Endothelial cell (in vitro differentiated cells): Measurements from ENCODE around the gene EFCAB13. TPM values are rescaled to one million over a fixed set of nuclear protein-coding genes. Genes with fewer than 3 reads are reported as not detected.

Experiments used
- DNase-seq: peaks from one replicate; pipeline ENCODE4 v3.0.0; 2021; ENCODE audit warnings: low spot score
- H3K27ac Mint-ChIP-seq: one replicate; pipeline ENCODE4 v1.8.0; 2021; ENCODE audit warnings: mixed read lengths, inconsistent platforms; ENCODE audit not compliant: unreplicated experiment
- H3K27me3 Mint-ChIP-seq: one replicate; pipeline ENCODE4 v1.8.0; 2021; ENCODE audit warnings: mild to moderate bottlenecking, moderate library complexity, mixed read lengths, inconsistent platforms; ENCODE audit not compliant: unreplicated experiment
- H3K36me3 Mint-ChIP-seq: one replicate; pipeline ENCODE4 v1.8.0; 2021; ENCODE audit warnings: mild to moderate bottlenecking, low read depth, mixed read lengths, inconsistent platforms; ENCODE audit not compliant: unreplicated experiment
- H3K4me1 Mint-ChIP-seq: one replicate; pipeline ENCODE4 v1.8.0; 2021; ENCODE audit warnings: mild to moderate bottlenecking, mixed read lengths, inconsistent platforms; ENCODE audit not compliant: unreplicated experiment
- H3K4me3 Mint-ChIP-seq: one replicate; pipeline ENCODE4 v1.8.0; 2021; ENCODE audit warnings: mild to moderate bottlenecking, mixed read lengths, inconsistent platforms; ENCODE audit not compliant: unreplicated experiment
- H3K9me3 Mint-ChIP-seq: one replicate; pipeline ENCODE4 v1.8.0; 2021; ENCODE audit warnings: mixed read lengths, inconsistent platforms; ENCODE audit not compliant: unreplicated experiment
- total RNA-seq: library from RNA; stranded (reverse); fragmentation: NEBNext Ultra II Directional; extraction: Animal tissue kit (Norgen Biotek cat#: 25700); gene quantifications from one replicate; pipeline ENCODE4 v1.2.1, GENCODE V29; 2021; ENCODE audit not compliant: unreplicated experiment
- TF ChIP-seq, protein P1 (sequence below): fragments of 200-600 bp; sonication (generic); IDR thresholded peaks from one replicate; pipeline ENCODE4 v1.5.0; 2021; ENCODE audit warnings: antibody characterized with exemption; ENCODE audit not compliant: unreplicated experiment

Gene EFCAB13
- total RNA-seq, 1 donor from 2014 or later: 4.6 TPM

DNA sequence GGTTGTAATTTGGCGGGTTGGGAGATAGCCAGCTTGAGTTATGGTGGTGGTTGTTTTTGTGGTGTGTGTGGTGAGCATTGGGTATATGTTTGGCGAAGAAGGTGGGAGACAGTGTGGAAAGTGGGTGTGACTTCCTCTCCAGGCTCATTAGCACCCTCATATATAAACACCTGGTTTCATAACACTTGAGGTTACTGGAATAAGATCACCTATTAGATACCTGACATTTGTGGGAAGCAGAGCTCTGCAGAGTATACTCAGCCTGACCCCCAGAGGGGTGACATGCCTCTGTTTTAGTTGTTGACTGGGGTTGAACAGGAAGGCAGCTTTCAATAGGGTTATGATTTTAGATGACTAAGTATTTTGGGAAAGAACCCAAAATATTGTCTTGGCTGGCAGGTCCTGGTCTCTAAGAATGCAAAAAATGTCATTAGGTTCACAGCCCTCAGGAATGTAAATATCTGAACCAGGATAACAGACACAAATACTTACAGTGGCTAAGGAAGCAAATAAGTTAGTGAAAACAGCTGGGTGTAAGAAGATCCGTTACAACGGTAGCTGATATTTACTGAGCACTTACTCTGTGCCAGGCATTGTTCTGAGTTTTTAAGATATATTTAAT lies 18.3 kb upstream of the EFCAB13 start:
- DNase-seq: no peak
- Mint-ChIP-seq H3K36me3 (no peaks in the 10 kb centered on the region), H3K9me3 (no peaks in the 10 kb centered on the region), H3K4me1 (peaks cover 3% of the 10 kb centered on the region), H3K27ac (no peak overlapping the region), H3K27me3 (no peaks in the 10 kb centered on the region), H3K4me3 (no peak overlapping the region)
- TF ChIP-seq, protein P1, sequence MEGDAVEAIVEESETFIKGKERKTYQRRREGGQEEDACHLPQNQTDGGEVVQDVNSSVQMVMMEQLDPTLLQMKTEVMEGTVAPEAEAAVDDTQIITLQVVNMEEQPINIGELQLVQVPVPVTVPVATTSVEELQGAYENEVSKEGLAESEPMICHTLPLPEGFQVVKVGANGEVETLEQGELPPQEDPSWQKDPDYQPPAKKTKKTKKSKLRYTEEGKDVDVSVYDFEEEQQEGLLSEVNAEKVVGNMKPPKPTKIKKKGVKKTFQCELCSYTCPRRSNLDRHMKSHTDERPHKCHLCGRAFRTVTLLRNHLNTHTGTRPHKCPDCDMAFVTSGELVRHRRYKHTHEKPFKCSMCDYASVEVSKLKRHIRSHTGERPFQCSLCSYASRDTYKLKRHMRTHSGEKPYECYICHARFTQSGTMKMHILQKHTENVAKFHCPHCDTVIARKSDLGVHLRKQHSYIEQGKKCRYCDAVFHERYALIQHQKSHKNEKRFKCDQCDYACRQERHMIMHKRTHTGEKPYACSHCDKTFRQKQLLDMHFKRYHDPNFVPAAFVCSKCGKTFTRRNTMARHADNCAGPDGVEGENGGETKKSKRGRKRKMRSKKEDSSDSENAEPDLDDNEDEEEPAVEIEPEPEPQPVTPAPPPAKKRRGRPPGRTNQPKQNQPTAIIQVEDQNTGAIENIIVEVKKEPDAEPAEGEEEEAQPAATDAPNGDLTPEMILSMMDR: no peak

DNA sequence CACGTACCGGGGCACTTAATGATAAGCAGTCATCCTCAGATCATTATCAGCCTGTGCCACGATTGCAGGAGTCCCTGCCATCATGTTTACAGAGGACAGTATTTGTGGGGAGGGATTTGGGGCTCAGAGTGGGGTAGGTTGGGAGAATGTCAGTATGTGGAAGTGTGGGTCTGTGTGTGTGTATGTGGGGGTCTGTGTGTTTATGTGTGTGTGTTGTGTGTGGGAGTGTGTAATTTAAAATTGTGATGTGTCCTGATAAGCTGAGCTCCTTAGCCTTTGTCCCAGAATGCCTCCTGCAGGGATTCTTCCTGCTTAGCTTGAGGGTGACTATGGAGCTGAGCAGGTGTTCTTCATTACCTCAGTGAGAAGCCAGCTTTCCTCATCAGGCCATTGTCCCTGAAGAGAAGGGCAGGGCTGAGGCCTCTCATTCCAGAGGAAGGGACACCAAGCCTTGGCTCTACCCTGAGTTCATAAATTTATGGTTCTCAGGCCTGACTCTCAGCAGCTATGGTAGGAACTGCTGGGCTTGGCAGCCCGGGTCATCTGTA lies 13.5 kb upstream of the EFCAB13 start:
- Mint-ChIP-seq H3K27me3 (no peaks in the 10 kb centered on the region), H3K36me3 (no peaks in the 10 kb centered on the region)

DNA sequence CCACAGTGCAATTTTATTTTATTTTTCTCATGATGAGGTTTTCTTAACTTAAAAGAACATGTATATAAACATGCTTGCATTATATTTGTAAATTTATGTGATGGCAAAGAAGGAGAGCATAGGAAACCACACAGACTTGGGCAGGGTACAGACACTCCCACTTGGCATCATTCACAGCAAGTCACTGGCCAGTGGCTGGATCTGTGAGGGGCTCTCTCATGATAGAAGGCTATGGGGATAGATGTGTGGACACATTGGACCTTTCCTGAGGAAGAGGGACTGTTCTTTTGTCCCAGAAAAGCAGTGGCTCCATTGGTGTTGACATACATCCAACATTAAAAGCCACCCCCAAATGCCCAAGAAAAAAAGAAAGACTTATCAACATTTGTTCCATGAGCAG lies 12.3 kb upstream of the EFCAB13 start:
- no peak for DNase-seq
- no peaks in the 10 kb centered on the region for H3K9me3 Mint-ChIP-seq
- H3K27me3 Mint-ChIP-seq: no peaks in the 10 kb centered on the region
- H3K4me3 Mint-ChIP-seq: no peak overlapping the region
- no peak overlapping the region for H3K27ac Mint-ChIP-seq
- H3K4me1 Mint-ChIP-seq: peaks cover 3% of the 10 kb centered on the region
- TF ChIP-seq, protein P1: no peak
- H3K36me3 Mint-ChIP-seq: no peaks in the 10 kb centered on the region

More for the DNA sequence above, 13.5 kb upstream of the EFCAB13 start:
- Mint-ChIP-seq H3K4me3 (no peak overlapping the region), H3K9me3 (no peaks in the 10 kb centered on the region), H3K27ac (no peak overlapping the region), H3K4me1 (peaks cover 3% of the 10 kb centered on the region)
- TF ChIP-seq, protein P1: no peak
- DNase-seq: no peak

DNA sequence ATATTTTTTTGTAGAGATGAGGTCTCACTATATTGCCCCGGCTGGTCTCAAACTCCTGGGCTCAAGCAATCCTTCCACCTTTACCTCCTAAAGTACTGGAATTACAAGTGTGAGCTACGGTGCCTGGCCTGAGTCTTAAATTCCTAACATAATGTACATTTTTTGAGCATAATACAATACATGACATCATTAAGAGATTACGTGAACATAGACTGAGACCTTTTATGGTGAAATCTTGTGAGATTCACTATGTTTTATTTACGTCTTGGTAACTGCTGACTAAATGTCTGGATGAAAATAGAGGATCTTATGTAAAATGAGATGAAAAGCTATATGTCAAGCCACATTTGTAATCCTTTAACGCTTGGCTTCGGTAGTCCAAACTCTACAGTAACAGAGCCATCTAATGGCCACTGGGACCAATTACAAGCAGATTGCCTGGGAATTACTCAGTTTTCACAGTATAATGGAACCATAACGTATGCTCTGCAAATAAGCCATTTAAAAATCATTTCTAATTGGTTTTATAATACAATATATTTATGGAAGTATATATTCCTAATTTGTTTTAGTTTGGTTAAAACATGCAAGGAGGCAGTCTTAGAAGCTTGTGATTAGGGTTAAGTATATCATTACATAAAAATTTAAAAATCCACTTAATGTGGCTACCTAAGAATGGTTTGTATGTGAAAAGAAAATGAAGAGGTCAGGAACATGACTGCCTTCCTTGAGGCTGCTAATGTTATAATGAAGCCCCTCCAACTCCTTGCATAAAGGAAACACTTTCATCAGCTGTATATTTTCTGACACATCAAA lies 8.1 kb upstream of the EFCAB13 start:
- no peak overlapping the region for H3K27ac Mint-ChIP-seq
- H3K9me3 Mint-ChIP-seq: no peaks in the 10 kb centered on the region
- no peaks in the 10 kb centered on the region for H3K36me3 Mint-ChIP-seq
- no peaks in the 10 kb centered on the region for H3K4me1 Mint-ChIP-seq
- TF ChIP-seq, protein P1: peak; percentile 15
- H3K27me3 Mint-ChIP-seq: no peaks in the 10 kb centered on the region
- peak; percentile 25 for DNase-seq
- H3K4me3 Mint-ChIP-seq: no peak overlapping the region

DNA sequence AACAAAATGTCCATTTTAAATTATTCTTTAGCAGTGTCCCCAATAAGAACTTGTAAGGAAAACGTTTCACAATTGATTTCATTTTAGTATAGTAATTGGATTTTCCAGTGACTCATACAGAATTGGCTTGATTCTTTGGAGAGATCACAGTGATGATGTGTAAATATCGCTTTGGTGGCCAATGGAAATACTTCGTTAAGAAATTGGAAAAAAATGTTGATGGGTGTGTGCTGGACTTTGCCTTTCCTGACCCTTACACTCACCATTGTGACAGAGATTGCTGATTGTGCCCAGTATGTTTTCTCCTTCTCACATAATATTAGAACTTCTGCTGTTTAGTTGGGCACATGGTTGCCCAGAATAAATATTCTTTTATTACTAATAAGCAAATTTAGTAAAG lies 7.4 kb upstream of the EFCAB13 start:
- H3K9me3 Mint-ChIP-seq: peaks cover 3% of the 10 kb centered on the region
- H3K27ac Mint-ChIP-seq: no peak overlapping the region
- H3K36me3 Mint-ChIP-seq: no peaks in the 10 kb centered on the region
- no peaks in the 10 kb centered on the region for H3K4me1 Mint-ChIP-seq
- no peak for DNase-seq
- TF ChIP-seq, protein P1: no peak
- H3K4me3 Mint-ChIP-seq: no peak overlapping the region
- no peaks in the 10 kb centered on the region for H3K27me3 Mint-ChIP-seq
